Epithelial cell of prostate (primary cell): ENCODE results near the gene ATL2.
"Not testable (repeated sequence)": the region's sequence is repeated elsewhere in the genome, so short reads cannot be mapped to it uniquely, and the experiment has no call there.

ENCODE experiments used
- DNase-seq: peaks from one replicate; pipeline ENCODE4 v3.0.0-alpha.2; 2011; ENCODE audit warnings: low read depth, low spot score
- H3K27ac ChIP-seq: fragments of 450-650 bp; 2 replicates; pipeline ENCODE4 v1.5.1; 2017; ENCODE audit warnings: mild to moderate bottlenecking

ATL2 gene

DNA sequence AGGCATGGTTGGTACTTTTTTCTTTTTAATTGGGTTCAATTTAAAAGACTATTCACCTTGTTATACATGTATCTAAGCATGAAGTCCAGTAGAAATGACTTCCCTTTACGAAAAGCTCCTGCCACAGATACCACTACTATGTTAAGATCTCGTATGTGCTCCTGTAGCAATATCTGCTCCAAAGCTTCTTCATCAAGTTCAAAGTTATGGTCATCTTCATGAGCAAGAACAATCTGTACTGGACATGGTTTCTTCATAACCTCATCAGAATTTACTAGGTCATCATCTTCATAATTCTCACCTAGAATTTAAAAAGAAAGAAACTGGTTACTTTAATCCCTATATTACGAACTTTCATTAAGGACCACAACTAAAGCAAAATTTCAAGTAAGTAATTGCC, 33.9 kb downstream of the ATL2 start:
- H3K27ac ChIP-seq = no peak overlapping the region
- DNase-seq = no peak

DNA sequence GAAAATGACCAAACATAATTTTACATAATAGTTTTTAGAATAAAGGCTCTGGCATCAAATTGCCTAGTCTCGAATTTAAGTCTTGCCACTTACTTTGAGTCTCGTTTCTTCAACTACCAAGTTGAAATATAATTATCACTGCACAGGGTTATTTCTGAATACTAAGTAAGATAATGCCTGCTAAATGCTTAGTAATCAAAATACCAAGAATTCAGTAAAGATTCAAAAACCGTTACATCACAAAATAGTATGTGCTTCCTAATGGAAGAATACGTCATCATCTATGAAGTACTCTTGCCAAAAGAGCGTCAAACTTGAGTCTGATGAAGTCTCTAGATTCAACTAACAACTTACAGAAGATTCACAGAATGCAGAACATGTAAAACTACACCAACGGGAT, 40.5 kb downstream of the ATL2 start:
- no peak for DNase-seq
- H3K27ac ChIP-seq = no peak overlapping the region

DNA sequence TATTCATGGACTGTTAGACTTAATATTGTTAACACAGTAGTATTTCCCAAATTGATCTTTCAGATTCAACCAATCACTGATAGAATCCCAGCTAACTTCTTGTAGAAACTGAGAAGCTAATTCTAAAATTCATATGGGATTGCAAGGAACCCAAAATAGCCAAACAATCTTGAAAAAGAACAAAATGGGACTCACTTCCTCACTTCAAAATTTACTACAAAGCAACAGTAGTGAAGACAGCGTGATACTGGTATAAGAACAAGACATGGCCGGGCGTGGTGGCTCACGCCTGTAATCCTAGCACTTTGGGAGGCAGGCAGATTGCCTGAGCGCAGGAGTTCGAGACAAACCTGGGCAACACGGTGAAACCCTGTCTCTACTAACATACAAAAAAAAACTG, 46.3 kb downstream of the ATL2 start:
- no peak for DNase-seq
- no peak overlapping the region for H3K27ac ChIP-seq

DNA sequence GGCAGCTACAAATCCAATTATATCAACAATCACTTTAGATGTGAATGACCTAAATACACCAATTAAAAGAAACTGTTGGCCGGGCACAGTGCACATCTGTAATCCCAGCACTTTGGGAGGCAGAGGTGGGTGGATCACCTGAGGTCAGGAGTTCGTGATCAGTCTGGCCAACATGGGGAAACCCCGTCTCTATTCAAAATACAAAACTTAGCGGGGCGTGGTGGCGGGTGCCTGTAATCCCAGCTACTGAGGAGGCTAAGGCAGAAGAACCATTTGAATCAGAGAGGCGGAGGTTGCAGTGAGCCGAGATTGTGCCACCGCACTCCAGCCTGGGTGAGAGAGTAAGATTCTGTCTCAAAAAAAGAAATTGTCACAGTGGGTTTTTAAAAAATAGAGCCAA, 49.5 kb downstream of the ATL2 start:
- H3K27ac ChIP-seq = no peak overlapping the region
- DNase-seq = no peak

DNA sequence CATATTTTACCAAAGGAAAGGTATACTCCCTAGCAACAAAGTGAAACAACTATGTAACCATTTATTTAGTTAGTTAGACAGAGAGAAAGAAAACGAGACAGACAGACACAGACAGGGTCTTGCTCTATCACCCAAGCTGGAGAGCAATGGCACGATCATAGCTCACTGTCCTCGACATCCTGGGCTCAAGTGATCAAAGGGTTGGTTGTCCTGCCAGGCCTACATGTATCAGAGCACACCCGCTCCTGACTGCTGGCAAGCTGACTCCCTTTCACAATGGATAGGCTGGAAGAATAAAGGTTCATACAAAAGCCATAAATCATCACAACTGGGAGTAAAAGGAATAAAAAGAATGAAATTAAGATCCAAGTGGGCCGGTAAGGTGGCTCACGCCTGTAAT, 53.5 kb downstream of the ATL2 start:
- no peak for DNase-seq
- no peak overlapping the region for H3K27ac ChIP-seq

DNA sequence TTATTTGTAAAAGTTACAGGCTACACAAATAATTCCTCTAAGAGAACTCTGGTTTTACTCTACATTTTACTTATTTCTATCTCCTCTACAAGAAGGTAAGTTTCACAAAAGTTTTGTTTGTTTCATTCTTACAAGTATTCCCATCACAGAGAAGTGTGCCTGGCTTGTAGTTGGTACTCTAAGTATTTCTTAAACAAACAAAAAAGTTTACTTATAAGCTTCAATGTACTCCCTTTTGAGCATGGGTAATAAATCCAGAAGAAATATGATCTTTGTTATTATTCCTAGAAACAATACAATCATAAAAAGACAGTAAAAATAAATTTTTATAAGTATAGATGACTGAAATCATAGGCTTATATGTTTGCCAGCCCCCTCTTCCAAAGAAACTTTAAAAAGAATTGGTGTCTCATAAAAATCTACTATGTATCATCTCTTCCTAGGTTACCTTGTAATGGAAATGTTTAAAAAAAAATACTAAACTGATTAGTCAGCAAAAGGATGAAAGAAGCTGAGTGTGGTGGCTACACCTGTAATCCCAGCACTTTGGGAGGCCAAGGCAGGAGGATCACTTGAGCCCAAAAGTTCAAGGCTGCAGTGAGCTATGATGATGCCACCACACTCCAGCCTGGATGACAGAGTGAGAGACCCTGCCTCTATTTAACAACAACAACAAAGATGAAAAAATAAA, 54.7 kb downstream of the ATL2 start:
- DNase-seq = no peak
- H3K27ac ChIP-seq = no peak overlapping the region

DNA sequence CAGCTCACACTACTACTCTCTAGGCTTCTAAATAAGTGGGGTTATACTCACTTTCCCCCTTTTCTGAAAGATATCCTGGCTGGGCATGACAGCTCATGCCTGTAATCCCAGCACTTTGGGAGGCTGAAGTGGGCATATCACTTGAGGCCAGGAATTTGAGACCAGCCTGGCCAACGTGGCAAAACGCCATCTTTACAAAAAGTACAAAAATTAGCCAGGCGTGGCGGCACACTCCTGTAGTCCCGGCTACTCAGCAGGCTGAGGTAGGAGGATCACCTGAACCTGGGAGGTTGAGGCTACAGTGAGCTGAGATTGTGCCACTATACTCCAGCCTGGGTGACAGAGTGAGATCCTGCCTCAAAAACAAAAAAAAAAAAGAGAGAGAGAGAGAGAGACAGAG, 57.8 kb downstream of the ATL2 start:
- DNase-seq, H3K27ac ChIP-seq: not testable (repeated sequence)

DNA sequence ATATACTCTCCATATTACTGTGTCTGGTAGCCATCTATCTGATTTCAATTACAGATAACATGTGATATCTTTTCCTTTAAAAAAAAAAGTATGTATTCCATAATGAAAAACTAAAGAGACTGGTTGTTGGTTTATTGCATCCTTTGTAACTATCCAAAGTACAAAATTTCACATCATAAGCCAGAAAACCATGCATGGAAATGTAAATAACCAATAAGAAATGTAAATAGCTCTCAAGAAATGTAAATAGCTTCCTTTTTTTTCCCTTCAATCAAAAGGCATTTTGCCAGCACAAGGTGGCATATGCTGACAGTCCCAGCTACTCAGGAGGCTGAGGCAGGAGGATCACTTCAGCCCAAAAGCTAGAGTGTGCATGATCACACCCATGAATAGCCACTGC, 59.3 kb downstream of the ATL2 start:
- no peak overlapping the region for H3K27ac ChIP-seq
- no peak for DNase-seq

DNA sequence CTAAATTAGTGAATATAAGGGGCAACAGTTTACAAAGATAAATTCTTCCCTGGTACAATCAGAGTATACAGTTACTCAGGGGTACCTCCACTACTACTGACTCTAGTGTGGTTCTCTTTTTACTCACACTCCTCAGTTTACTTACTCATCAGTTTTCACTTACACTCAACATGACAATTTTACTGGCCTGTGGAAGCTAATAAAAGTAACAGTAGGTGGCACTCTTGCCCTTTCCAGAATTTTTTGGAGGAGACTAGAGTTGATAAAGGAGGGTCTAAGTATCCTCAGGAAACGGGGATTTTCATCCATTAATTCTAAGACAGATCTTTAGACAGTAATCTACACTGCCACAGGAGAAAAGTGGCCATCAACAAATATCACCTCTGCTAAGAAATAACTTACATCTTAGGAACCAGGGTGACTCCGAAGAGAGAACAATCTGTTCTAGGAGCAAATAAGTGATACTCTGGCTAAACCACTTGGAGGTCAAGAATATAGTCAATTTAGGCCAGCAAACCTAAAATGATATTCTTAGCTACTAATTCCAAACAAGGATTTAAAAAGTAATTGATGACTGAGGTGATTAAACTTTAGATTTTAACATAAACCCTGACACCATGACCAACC, 61.3 kb downstream of the ATL2 start:
- no peak overlapping the region for H3K27ac ChIP-seq
- no peak for DNase-seq

DNA sequence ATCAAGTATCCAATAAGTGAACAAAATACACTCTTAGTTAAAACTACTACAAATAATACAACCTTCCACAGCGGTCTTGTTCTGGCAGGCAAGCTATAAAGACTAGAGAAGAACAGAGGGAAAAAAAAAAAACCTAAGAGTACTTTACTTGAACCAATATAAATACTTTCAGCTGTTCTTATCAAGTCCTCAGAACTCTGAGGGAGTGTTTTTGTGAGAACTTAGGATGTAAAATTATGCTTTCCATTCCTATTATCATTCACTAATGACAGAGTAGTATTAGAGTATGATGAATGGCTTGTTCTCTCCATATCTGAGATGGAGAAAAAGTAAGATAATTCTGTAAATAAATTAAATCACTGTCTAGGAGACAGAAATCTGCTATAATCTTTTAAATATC, 68.3 kb downstream of the ATL2 start:
- H3K27ac ChIP-seq = no peak overlapping the region
- no peak for DNase-seq

DNA sequence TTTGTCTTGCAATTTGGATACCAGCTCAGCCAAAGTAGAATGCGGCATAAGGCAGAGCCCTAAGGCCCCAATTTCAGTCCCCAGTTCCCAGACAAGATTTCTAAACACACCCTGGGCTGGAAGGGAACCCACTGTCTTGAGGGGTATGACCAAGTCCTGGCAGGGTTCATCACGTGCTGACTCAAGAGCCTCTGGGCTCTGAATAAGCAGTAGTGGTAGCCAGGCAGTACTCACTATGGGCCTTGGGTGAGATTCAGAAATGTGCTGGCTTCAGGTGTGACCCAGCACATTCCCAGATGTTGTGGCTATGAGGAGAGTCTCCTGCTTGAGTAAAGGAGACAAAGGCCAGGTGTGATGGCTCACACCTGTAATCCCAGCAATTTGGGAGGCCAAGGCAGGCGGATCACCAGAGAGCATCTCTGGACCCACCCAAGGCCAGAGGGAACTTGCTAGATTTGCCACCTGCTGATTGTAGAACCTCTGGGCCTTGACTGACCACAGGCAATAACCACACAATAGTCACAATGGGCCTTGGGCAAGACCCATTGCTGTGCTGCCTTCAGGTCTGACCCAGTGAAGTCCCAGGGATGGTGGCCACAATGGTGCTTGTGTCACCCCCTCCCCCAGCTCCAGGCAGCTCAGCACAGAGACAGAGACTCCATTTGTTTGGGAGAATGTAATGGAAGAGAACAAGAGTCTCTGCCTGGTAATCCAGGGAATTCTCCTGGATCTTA, 74.9 kb downstream of the ATL2 start:
- DNase-seq = no peak
- no peak overlapping the region for H3K27ac ChIP-seq

DNA sequence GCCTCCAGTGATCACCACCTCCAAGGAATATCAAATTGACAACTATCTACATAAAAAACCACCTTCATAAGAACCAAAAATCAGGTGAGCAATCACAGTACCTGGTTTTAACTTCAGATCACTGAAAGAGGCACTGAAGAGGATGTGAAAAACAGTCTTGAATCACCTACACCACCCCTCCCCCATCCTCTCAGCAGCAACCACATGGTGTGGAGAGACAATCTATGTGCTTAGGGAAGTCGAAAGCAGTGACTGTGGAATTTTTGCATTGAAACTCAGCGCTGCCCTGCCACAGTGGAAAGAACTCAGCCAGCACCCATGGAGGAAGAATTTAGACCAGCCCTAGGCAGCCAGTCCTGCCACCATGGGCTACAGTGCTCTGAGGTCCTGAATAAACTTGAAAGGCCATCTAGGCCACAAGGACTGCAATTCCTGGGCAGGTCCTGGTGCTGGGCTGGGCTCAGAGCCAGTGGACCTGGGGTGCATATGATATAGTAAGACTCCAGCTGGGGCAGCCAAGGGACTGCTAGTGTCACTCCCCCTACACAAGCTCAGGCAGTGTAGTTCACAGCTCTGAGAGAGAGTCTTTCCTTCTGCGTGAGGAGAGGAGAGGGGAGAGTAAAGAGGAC, 75.6 kb downstream of the ATL2 start:
- H3K27ac ChIP-seq = no peak overlapping the region
- no peak for DNase-seq

DNA sequence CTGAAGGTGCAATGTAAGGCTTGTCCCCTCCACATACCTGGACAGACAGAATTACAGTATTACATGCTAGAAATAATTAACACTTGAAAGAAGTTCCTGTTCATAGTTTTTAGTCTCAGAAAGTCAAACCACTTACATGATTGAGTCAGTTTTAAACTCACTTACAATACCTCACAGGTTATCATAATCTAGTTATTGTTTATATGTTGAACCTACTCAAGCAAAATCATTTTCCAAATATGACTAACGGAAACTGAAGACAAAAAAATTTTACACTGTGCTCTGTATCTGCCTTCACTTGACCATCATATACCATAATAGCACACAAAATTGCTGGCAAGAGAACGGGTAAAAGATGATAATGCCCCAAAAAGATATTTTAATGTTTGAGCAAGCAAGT, 78.5 kb downstream of the ATL2 start:
- no peak overlapping the region for H3K27ac ChIP-seq
- no peak for DNase-seq

DNA sequence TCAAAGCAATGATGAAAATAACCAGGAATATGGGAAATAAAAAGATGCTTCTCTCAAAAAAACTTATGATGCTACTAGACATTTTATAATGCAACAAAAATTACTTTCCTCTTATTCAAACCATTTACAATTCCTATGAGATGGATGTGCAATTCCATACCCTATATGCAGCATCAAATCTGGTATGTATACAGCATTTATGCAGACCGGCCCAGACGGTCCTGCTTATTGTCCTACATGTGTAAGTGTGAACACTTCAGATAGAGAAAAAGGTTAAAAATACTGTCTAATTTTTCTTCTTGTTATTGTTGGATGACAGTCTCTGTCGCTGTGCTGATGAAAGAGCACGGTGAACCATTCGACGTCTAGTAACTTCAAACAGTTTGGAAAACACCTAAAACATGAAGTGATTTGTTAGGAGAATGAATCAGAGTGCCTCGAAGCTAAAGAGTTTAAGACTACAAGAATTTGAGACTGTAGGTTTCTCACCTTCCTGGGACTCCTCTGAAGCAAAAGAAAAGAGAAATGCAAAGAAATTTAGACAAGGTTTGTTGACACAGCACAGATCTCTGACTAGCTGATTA, 80.8 kb downstream of the ATL2 start:
- no peak for DNase-seq
- peak overlapping the region; percentile 8 for H3K27ac ChIP-seq

DNA sequence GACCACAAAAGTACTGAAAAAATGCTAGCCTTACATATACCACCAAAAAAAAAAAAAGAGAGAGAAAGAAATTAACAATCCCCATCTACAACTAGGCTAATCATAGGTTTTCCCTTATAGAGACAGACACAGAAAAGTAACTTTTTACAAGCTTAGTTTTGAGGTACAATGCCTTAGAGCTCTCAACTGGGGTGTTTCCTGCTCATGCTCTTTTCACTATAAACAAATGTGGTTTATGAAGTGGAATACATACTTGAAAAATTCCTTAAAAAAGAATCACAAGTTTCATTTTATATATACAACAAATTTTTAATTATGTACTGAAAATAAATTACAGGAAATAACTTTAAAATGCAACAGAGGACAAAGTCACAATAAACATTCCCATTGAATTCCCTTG, 82.5 kb downstream of the ATL2 start:
- no peak for DNase-seq
- no peak overlapping the region for H3K27ac ChIP-seq

DNA sequence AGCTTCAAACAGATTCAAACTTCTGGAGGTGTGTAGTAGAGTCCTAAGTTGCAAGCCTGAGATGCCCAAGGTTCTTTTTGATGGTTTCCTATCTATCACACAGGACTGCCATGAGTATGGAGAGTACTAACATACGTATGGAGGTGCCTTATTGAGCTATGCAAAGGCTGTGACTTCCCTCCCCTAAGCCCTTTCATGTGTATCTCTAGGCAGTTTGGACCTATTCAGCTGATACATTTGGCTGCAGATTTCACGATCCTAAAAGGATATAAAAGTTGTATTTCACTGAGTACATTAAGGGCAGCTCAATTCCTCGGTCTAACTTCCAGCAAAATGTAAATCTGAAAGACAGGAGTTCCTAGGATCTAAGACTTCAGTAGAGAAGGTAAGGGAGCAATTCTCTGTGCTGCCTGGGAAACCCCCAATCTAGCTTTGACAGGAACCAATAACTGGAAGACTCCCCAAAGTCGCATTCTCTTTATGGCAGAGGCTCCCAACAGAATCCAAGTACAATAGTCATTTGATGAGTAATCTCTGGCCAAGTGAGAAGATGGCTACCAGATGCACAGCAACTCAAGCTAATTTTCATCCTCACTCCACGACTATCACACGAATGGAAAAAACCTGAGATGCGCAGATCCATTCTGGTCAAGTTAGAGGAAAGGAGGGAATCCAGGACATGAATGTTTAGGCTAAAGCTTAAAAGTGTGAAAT, 83.8 kb downstream of the ATL2 start:
- H3K27ac ChIP-seq = no peak overlapping the region
- no peak for DNase-seq

DNA sequence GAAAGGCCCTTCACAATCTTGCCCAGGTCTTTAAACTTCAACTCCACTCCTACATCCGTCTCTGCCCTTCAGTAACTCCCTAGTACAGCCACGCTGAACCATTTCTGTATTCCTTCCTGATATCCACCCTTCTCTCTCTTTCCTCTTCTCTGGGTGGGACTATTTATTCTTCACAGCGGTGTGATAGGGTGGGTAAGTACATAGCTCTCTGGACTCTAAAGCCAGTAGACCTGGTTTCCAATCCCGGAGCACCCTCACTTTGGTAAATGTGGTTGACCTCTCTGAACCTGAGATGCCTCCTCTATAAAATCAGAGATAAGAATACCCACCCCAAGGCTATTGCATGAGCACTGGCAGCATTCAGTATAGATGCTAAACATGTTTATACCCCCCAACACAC, 86.7 kb downstream of the ATL2 start:
- no peak overlapping the region for H3K27ac ChIP-seq

DNA sequence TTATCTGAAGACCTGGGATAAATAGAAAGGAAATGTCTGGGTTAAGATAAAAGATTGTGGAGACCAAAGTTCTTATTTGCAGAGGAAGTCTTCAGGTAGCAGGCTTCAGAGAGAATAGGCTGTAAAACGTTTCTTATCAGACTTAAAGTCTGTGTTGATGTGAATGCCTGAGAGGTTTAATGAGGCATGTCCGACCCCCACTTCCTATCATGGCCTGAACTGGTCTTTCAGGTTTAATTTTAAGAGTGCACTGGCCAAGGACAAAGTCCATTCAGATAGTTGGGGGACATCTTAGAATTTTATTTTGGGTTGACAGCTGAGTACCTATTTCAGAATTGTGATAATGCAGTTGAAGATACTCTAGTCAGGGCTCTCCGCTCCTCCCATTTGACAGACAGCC, 92.1 kb downstream of the ATL2 start:
- DNase-seq = no peak
- H3K27ac ChIP-seq = no peak overlapping the region

More for the DNA sequence above, 86.7 kb downstream of the ATL2 start:
- no peak for DNase-seq

DNA sequence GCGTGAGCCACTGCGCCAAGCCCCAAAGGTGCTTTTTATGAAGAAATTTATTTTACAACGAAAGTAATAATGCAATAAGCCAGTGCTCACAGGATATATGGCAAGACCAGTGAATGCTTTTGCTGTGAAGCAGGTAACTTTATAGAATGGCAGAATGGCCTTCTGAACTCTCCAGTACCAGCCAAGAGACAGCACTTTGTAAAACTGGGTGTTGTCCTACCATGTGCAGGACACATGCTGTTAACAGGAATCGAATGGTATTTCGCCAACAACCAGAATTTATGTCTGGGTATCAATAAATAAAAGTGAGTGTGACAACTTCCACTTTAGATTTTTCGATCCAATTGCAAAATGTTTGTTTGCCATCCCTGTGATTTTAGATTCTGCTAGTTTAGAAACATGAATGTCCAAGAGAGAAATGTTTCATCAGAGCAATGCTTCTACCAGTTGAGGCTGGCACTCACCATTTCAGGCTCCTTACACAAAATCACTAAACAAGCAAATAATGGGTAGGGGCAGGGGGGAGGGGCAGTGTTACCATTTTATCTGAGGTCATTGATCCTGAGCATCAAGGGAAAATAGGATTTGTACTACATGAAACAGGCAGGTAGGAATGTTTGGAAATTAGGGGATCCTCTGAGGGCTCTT, 95.9 kb downstream of the ATL2 start:
- no peak overlapping the region for H3K27ac ChIP-seq
- DNase-seq = no peak

DNA sequence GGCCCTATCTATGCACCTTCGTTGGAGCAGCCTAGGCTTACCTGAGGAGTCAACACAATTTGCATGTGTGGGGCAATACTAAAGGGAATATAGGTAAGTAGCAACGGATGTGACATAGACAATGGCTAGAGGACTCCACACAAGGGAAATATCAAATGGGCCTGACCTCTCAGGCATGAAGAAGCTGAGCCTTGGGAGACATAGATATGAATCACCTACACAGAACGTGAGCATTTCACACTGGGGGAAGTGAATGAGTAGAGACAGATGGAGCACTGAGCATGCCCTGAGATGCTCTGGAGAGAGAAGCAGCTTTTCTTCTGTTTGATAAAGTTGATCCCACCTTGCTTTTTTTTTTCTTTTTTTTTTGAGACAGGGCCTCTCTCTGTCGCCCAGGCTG, 97.9 kb downstream of the ATL2 start:
- DNase-seq = no peak

More for the DNA sequence above, 97.9 kb downstream of the ATL2 start:
- H3K27ac ChIP-seq = no peak overlapping the region
